ENCODE results near the gene WDR47.
"Not testable (repeated sequence)": the region's sequence is repeated elsewhere in the genome, so short reads cannot be mapped to it uniquely, and the experiment has no call there.

WDR47 gene

GRCh38 chr1:108963052-108963686 lies 78.7 kb downstream of the WDR47 start, which contains the start of gene CLCC1:
Gene CLCC1 (minus strand): TSS chr1:108963484. CDS start chr1:108950437, 13,047 bp downstream.
- peak; percentile 39 to 95 (median 85) for DNase-seq

- peak in 3 of 58 donors; percentile 2 to 6 (median 5) for DNase-seq
These were observed 79.2 kb downstream of the WDR47 start for GRCh38 chr1:108962681-108963051.

- DNase-seq: no peak
These were observed 80.0 kb downstream of the WDR47 start for GRCh38 chr1:108961752-108962486.

- no peak for DNase-seq
These were observed 80.7 kb downstream of the WDR47 start for GRCh38 chr1:108961198-108961597.

DNA sequence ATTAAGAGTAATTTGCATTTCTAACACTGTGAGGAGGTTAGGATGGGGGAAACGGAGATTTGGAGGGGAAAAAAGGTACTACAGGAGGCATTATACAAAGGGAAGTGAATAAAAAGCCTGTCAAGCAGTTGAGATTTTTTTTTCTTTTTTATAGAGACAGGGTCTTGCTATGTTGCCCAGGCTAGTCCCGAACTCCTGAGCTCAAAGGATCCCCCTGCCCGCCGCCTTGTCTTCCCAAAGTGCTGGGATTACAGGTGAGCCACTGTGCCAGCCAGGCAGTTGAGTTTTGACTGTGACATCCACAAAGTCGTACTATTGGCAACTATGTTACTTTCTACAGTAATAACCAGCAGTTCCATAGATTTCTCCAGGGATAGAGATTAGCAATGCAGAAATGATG lies 81.2 kb downstream of the WDR47 start:
- no peak for DNase-seq

- DNase-seq: no peak
These were observed 84.0 kb downstream of the WDR47 start for GRCh38 chr1:108957888-108958287.

DNA sequence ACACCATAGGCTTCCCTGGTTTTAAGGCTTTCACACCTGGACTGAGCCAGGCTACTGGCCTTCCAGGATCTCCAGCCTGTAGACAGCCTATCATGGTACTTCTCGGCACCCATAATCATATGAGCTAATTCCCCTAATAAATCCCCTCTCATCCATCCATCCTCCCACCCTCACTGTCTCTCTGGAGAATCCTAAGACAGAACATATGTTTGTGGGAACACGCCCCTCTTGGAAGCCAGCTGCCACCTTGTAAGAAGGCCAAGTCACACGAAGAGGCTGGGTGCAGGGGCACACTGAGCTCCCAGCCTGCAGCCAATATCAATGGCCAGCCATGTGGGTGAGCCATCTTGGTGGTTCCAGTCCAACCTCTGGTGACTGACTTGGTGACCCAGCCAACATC lies 86.0 kb downstream of the WDR47 start:
- DNase-seq: no peak

GRCh38 chr1:108955111-108955510 lies 86.8 kb downstream of the WDR47 start:
- no peak for DNase-seq

DNA sequence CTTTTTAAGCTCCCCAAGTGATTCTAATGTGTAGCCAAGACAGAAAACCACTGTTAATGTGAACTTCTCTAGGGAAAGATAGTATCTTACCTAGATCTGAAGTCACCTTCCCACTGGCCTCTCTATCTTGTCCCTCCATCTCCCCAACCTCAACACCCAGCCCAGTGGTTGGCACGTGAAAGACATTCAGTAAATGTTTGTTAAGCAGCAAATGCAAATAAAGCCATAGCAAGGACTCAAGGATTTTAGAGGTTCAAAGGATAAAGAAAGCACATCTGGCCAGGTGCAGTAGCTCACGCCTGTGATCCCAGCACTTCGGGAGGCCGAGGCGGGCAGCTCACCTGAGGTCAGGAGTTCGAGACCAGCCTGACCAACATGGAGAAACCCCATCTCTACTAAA lies 88.5 kb downstream of the WDR47 start:
- DNase-seq: no peak

GRCh38 chr1:108951242-108951641 lies 90.7 kb downstream of the WDR47 start:
- DNase-seq: no peak

GRCh38 chr1:108949044-108949443 lies 92.9 kb downstream of the WDR47 start:
- no peak for DNase-seq

DNA sequence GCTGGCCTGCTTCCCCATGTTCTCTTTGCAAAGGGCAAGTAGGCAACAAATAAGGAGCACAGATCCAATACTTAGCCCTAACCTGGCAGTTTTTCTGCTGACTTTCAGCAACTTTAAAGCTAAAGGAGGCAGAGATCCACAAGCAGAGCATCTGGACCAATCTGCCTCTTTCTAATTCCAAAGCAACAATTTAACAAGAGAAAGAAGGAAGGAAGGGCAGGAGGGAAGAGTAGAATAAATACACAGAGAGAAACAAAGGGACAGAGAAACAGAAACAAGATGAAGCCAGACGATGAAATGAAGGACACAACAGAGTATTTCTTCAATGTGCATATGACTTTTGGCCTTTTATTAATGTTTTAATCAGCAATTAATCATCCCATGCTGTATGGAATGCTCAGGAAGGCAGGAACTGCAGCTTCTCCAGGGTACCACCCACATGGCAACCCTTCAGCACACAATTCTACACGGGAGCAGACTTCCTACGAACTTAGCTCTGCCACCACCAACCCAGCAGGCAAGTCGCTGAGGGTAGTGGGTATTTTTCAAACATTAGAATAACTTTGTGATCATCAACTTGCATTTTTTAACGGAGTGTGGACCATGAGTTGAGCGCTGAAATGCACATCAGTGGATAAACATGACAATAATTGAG lies 93.9 kb downstream of the WDR47 start:
- peak in 26 of 58 donors; percentile 0 to 28 (median 5) for DNase-seq

GRCh38 chr1:108936170-108936569 lies 105.7 kb downstream of the WDR47 start:
- DNase-seq: no peak

GRCh38 chr1:108933944-108934343 lies 108.0 kb downstream of the WDR47 start:
- DNase-seq: no peak

- DNase-seq: not testable (repeated sequence)
These were observed 114.3 kb downstream of the WDR47 start for GRCh38 chr1:108927565-108927964.

- DNase-seq: no peak
These were observed 116.0 kb downstream of the WDR47 start for GRCh38 chr1:108925920-108926319.
